C4-2B (cell line): ENCODE measurements around the gene LSM14A.

Experiments
- ZFX ChIP-seq: fragments of 450-650 bp; IDR thresholded peaks from 2 replicates; pipeline ENCODE4 v1.6.1; 2017
- TF ChIP-seq, protein P1 (sequence below): fragments of 450-650 bp; conservative IDR thresholded peaks from 2 replicates; pipeline ENCODE4 v1.5.1; 2017; ENCODE audit warnings: mild to moderate bottlenecking

DNA sequence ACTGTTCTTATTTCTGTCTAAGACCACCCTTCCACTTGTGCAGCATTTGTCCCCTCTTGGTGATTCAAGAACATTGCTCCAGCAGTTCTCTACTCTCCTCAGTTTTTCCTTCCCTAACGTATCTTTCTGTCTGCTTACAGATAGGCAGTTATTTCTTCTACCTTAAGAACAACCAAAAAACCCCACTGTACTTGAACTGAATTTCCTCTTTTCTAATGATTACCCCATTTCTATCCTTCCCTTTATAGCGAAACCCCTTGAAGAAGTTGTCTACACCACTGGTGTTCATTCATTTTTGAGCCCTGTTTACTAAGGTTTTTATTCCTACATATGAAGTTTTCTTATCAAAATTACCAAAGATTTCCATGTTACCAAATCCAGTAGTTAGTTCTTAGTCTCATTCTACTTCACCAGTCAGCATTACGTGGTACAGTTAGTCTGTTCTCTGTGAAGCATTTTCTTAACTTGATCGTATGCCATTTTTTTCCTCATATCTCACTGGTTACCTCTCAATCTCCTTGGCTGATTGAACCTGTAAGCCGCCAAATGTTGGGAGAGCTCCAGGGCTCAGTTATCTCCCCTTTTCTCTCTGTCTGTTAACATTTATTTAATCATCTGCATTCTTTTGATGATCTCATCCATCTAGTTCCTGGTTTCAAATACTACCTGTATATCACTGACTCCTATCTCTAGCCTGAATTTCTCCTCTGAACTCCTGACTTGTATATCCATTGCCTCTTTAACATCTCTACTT lies 9.0 kb downstream of the LSM14A start:
- TF ChIP-seq, protein P1, sequence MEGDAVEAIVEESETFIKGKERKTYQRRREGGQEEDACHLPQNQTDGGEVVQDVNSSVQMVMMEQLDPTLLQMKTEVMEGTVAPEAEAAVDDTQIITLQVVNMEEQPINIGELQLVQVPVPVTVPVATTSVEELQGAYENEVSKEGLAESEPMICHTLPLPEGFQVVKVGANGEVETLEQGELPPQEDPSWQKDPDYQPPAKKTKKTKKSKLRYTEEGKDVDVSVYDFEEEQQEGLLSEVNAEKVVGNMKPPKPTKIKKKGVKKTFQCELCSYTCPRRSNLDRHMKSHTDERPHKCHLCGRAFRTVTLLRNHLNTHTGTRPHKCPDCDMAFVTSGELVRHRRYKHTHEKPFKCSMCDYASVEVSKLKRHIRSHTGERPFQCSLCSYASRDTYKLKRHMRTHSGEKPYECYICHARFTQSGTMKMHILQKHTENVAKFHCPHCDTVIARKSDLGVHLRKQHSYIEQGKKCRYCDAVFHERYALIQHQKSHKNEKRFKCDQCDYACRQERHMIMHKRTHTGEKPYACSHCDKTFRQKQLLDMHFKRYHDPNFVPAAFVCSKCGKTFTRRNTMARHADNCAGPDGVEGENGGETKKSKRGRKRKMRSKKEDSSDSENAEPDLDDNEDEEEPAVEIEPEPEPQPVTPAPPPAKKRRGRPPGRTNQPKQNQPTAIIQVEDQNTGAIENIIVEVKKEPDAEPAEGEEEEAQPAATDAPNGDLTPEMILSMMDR = no peak
- TF ChIP-seq ZFX = no peak
